Pons (tissue), 1 donor: ENCODE data around the gene CD19.

ENCODE experiments used
- DNase-seq: peaks from one replicate; pipeline ENCODE4 v3.0.0-alpha.2; 2016; ENCODE audit warnings: low spot score

CD19 gene

GRCh38 chr16:28982418-28982817, 50.6 kb downstream of the CD19 start:
- no peak for DNase-seq

DNA sequence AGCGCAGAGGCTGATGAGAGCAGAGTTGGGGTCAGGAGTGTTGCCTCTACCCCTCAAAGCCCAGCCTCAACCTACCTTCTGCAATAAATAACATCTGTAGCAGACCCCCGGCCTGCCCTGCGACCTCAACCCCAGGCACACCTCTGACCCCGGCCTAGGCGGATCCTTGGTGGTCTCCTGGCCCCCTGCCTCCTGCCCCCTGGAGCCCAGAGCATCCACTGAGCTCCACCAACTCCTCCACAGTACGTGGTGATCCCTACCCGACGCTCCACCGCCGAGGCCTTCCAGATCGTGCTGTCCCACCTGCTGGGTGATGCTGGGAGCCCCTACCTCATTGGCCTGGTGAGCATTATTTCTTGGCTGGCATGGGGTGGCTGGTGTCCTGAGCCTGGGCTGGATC, 51.2 kb downstream of the CD19 start:
- no peak for DNase-seq

DNA sequence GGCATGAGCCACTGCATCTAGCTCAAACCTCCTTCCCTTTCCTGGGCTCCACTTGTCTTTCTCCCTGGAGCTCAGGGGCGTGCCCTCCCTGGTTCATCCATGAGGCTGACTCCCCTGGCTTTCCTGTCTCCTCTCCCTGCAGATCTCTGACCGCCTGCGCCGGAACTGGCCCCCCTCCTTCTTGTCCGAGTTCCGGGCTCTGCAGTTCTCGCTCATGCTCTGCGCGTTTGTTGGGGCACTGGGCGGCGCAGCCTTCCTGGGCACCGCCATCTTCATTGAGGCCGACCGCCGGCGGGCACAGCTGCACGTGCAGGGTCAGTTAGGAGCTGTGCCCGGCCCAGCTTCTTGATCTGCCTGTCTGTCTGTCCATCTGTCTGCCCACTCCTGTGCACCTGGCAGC, 51.9 kb downstream of the CD19 start:
- no peak for DNase-seq

GRCh38 chr16:28984091-28984490, 52.3 kb downstream of the CD19 start:
- DNase-seq = no peak

GRCh38 chr16:28984619-28985135, 52.9 kb downstream of the CD19 start, which contains the start of gene LAT:
TSS of gene LAT (plus strand) at chr16:28985052. CDS start at chr16:28985418, 366 bp downstream.
- no peak for DNase-seq

- DNase-seq = no peak
Observed at GRCh38 chr16:28985211-28986041, 53.7 kb downstream of the CD19 start.

DNA sequence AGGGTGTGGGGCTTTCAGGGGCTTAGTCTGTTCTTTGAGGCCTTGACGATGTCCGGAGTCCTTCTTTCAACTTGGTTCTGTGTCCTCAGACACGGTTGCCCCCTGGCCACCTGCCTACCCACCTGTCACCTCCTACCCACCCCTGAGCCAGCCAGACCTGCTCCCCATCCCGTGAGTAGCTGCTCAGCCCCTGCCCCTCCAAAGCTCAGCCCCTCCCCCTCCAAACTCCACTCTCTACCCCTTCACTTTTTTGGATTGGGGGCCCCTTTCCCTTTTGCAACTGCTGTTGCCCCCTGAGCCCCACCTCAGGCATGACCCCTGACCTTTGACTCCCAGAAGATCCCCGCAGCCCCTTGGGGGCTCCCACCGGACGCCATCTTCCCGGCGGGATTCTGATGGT, 54.3 kb downstream of the CD19 start:
- DNase-seq = no peak

- DNase-seq = no peak
Observed at GRCh38 chr16:28986492-28986891, 54.7 kb downstream of the CD19 start.

- DNase-seq = no peak
Observed at GRCh38 chr16:28987170-28987853, 55.5 kb downstream of the CD19 start.
